Activated CD4-positive, alpha-beta T cell treated with anti-CD3 and anti-CD28 coated beads, Interleukin-2, amount 10 ng/mL, durations not matched to agents 7 days and 5 days (primary cell): ENCODE measurements around the gene MFGE8. TPM values are rescaled to one million over a fixed set of nuclear protein-coding genes. Genes with fewer than 3 reads are reported as not detected.
"Not testable (repeated sequence)": the region's sequence is repeated elsewhere in the genome, so short reads cannot be mapped to it uniquely, and the experiment has no call there.

Experiments used
- CTCF ChIA-PET: fragments of 350-600 bp; sonication (Branson Sonifier 250); formaldehyde crosslinking; loops from one replicate; lab custom pipeline; 2021; ENCODE audit warnings: antibody characterized with exemption; lab: Charles Lee
- POLR2A ChIA-PET: fragments of 350-600 bp; sonication (Branson Sonifier 250); formaldehyde crosslinking; loops from one replicate; lab custom pipeline; 2021; ENCODE audit warnings: antibody characterized with exemption; lab: Charles Lee
- DNase-seq: peaks from one replicate; pipeline ENCODE4 v3.0.0-alpha.2; 2020
- H3K27ac Mint-ChIP-seq: one replicate; pipeline ENCODE4 v1.8.0; 2021; ENCODE audit warnings: mild to moderate bottlenecking, moderate library complexity, mixed read lengths
- H3K27me3 Mint-ChIP-seq: one replicate; pipeline ENCODE4 v1.8.0; 2021; ENCODE audit warnings: mixed read lengths
- H3K36me3 Mint-ChIP-seq: one replicate; pipeline ENCODE4 v1.8.0; 2021; ENCODE audit warnings: low read depth, mixed read lengths
- H3K4me1 Mint-ChIP-seq: one replicate; pipeline ENCODE4 v1.8.0; 2021; ENCODE audit warnings: mixed read lengths
- H3K4me3 Mint-ChIP-seq: one replicate; pipeline ENCODE4 v1.8.0; 2021; ENCODE audit warnings: mild to moderate bottlenecking, moderate library complexity, mixed read lengths
- H3K9me3 Mint-ChIP-seq: one replicate; pipeline ENCODE4 v1.8.0; 2021; ENCODE audit warnings: mixed read lengths
- total RNA-seq, 2 experiments: library from RNA; stranded (reverse); gene quantifications; one replicate each; pipeline ENCODE4 v1.2.3, GENCODE V29; 2021

The MFGE8 gene
- total RNA-seq, 2 experiments from 2014 or later: 57.9 to 58.5 TPM

GRCh38 chr15:88932875-88933330 lies 19.7 kb upstream of the MFGE8 start:
- Mint-ChIP-seq H3K9me3 (peaks cover 7% of the 10 kb centered on the region), H3K4me3 (no peak overlapping the region), H3K4me1 (no peaks in the 10 kb centered on the region), H3K36me3 (no peaks in the 10 kb centered on the region), H3K27me3 (peaks cover 14% of the 10 kb centered on the region), H3K27ac (no peak overlapping the region)
- POLR2A ChIA-PET: no interaction called here
- DNase-seq: no peak
- CTCF ChIA-PET: no interaction called here

GRCh38 chr15:88932271-88932874 lies 19.2 kb upstream of the MFGE8 start:
- Mint-ChIP-seq H3K9me3 (peaks cover 7% of the 10 kb centered on the region), H3K4me3 (no peak overlapping the region), H3K27me3 (peaks cover 14% of the 10 kb centered on the region), H3K4me1 (no peaks in the 10 kb centered on the region), H3K36me3 (no peaks in the 10 kb centered on the region), H3K27ac (no peak overlapping the region)
- DNase-seq: no peak
- POLR2A ChIA-PET: no interaction called here
- CTCF ChIA-PET: no interaction called here

- Mint-ChIP-seq H3K4me1 (no peaks in the 10 kb centered on the region), H3K9me3 (peaks cover 7% of the 10 kb centered on the region), H3K36me3 (no peaks in the 10 kb centered on the region), H3K4me3 (no peak overlapping the region), H3K27ac (no peak overlapping the region), H3K27me3 (peaks cover 9% of the 10 kb centered on the region)
- no peak for DNase-seq
- POLR2A ChIA-PET: no interaction called here
- CTCF ChIA-PET: no interaction called here
Observed at GRCh38 chr15:88930579-88930978, 17.4 kb upstream of the MFGE8 start.

- H3K27me3 Mint-ChIP-seq, H3K36me3 Mint-ChIP-seq, H3K4me1 Mint-ChIP-seq, H3K9me3 Mint-ChIP-seq, H3K27ac Mint-ChIP-seq, POLR2A ChIA-PET, H3K4me3 Mint-ChIP-seq, DNase-seq: not testable (repeated sequence)
- CTCF ChIA-PET: interaction anchor here (0.9 kb wide), 1 partner anchor 8 kb away, joined by 3 read pairs; no protein-coding TSS in a partner anchor
Observed at GRCh38 chr15:88929358-88930098, 16.3 kb upstream of the MFGE8 start.

GRCh38 chr15:88928192-88928591 lies 15.0 kb upstream of the MFGE8 start:
- not testable (repeated sequence) for H3K9me3 Mint-ChIP-seq

GRCh38 chr15:88925648-88926047 lies 12.5 kb upstream of the MFGE8 start:
- H3K4me3 Mint-ChIP-seq, H3K4me1 Mint-ChIP-seq, H3K27me3 Mint-ChIP-seq, H3K27ac Mint-ChIP-seq, H3K9me3 Mint-ChIP-seq, H3K36me3 Mint-ChIP-seq, DNase-seq, POLR2A ChIA-PET: not testable (repeated sequence)
- CTCF ChIA-PET: interaction anchor here (0.9 to 1.8 kb wide), 2 partner anchors 21 to 47 kb away, joined by 3 to 7 read pairs; no protein-coding TSS in a partner anchor

More at GRCh38 chr15:88928192-88928591, 15.0 kb upstream of the MFGE8 start:
- CTCF ChIA-PET, H3K36me3 Mint-ChIP-seq, DNase-seq, H3K27me3 Mint-ChIP-seq, H3K4me3 Mint-ChIP-seq, POLR2A ChIA-PET, H3K27ac Mint-ChIP-seq, H3K4me1 Mint-ChIP-seq: not testable (repeated sequence)

- Mint-ChIP-seq H3K27ac (peak overlapping the region; percentile 19), H3K4me1 (peaks cover 17% of the 10 kb centered on the region)
- POLR2A ChIA-PET, H3K9me3 Mint-ChIP-seq, H3K27me3 Mint-ChIP-seq, DNase-seq, H3K4me3 Mint-ChIP-seq, H3K36me3 Mint-ChIP-seq: not testable (repeated sequence)
- CTCF ChIA-PET: interaction anchor here (0.5 to 7.7 kb wide), 9 partner anchors 10 to 984 kb away, joined by 3 to 45 read pairs (median 3); no protein-coding TSS in a partner anchor
Observed at GRCh38 chr15:88920892-88921435, 7.8 kb upstream of the MFGE8 start.

GRCh38 chr15:88920186-88920891 lies 7.2 kb upstream of the MFGE8 start:
- DNase-seq: no peak
- POLR2A ChIA-PET: no interaction called here

GRCh38 chr15:88918738-88919137 lies 5.6 kb upstream of the MFGE8 start:
- POLR2A ChIA-PET: no interaction called here
- no peaks in the 10 kb centered on the region for H3K36me3 Mint-ChIP-seq
- CTCF ChIA-PET: interaction anchor here (7.7 kb wide), 1 partner anchor 14 kb away, joined by 45 read pairs; no protein-coding TSS in a partner anchor
- H3K27ac Mint-ChIP-seq: no peak overlapping the region
- H3K4me1 Mint-ChIP-seq: peaks cover 21% of the 10 kb centered on the region
- peaks cover 4% of the 10 kb centered on the region for H3K27me3 Mint-ChIP-seq
- H3K4me3 Mint-ChIP-seq: no peak overlapping the region
- H3K9me3 Mint-ChIP-seq: no peaks in the 10 kb centered on the region
- DNase-seq: no peak

More at GRCh38 chr15:88920186-88920891, 7.2 kb upstream of the MFGE8 start:
- peaks cover 17% of the 10 kb centered on the region for H3K4me1 Mint-ChIP-seq
- H3K36me3 Mint-ChIP-seq: no peaks in the 10 kb centered on the region
- peak overlapping the region; percentile 19 for H3K27ac Mint-ChIP-seq
- H3K4me3 Mint-ChIP-seq: no peak overlapping the region
- H3K9me3 Mint-ChIP-seq: no peaks in the 10 kb centered on the region
- peaks cover 4% of the 10 kb centered on the region for H3K27me3 Mint-ChIP-seq
- CTCF ChIA-PET: interaction anchor here (0.6 to 7.7 kb wide), 6 partner anchors 12 to 296 kb away, joined by 3 to 45 read pairs (median 3); no protein-coding TSS in a partner anchor

- Mint-ChIP-seq H3K27ac (no peak overlapping the region), H3K4me1 (peaks cover 26% of the 10 kb centered on the region), H3K9me3 (no peaks in the 10 kb centered on the region), H3K27me3 (peaks cover 4% of the 10 kb centered on the region), H3K4me3 (no peak overlapping the region), H3K36me3 (no peaks in the 10 kb centered on the region)
- ChIA-PET CTCF (interaction anchor here (0.6 to 7.7 kb wide), 4 partner anchors 13 to 359 kb away, joined by 3 to 45 read pairs (median 4); no protein-coding TSS in a partner anchor), POLR2A (no interaction called here)
- no peak for DNase-seq
Observed at GRCh38 chr15:88917760-88918159, 4.6 kb upstream of the MFGE8 start.

- Mint-ChIP-seq H3K4me3 (no peak overlapping the region), H3K27ac (no peak overlapping the region), H3K9me3 (no peaks in the 10 kb centered on the region), H3K36me3 (peaks cover 4% of the 10 kb centered on the region), H3K27me3 (peaks cover 4% of the 10 kb centered on the region), H3K4me1 (peaks cover 33% of the 10 kb centered on the region)
- CTCF ChIA-PET: interaction anchor here (0.6 to 7.7 kb wide), 4 partner anchors 10 to 222 kb away, joined by 3 to 45 read pairs (median 3); no protein-coding TSS in a partner anchor
- DNase-seq: no peak
- POLR2A ChIA-PET: no interaction called here
Observed at GRCh38 chr15:88915354-88915753, 2.2 kb upstream of the MFGE8 start.

- no peak for DNase-seq
- H3K9me3 Mint-ChIP-seq: no peaks in the 10 kb centered on the region
- H3K4me1 Mint-ChIP-seq: peaks cover 25% of the 10 kb centered on the region
- CTCF ChIA-PET: interaction anchor here (1.0 to 7.7 kb wide), 2 partner anchors 9 kb away, joined by 7 to 45 read pairs; no protein-coding TSS in a partner anchor
- peak overlapping the region; percentile 91 for H3K4me3 Mint-ChIP-seq
- H3K27ac Mint-ChIP-seq: peak overlapping the region; percentile 95
- H3K27me3 Mint-ChIP-seq: peaks cover 2% of the 10 kb centered on the region
- H3K36me3 Mint-ChIP-seq: peaks cover 10% of the 10 kb centered on the region
- POLR2A ChIA-PET: no interaction called here
Observed at GRCh38 chr15:88913850-88914169, 631 bp upstream of the MFGE8 start.
